Activated CD4-positive, alpha-beta T cell treated with anti-CD3 and anti-CD28 coated beads, Interleukin-10, Interleukin-2, amounts not matched to agents 100 ng/mL and 50 ng/mL, durations not matched to agents 16 hours and 8 hours (primary cell): ENCODE data around the gene TEKT5.
"Not testable (repeated sequence)": the region's sequence is repeated elsewhere in the genome, so short reads cannot be mapped to it uniquely, and the experiment has no call there.

Experiments used
- DNase-seq: peaks from one replicate; pipeline ENCODE4 v3.0.0-alpha.2; 2020

TEKT5 gene

DNA sequence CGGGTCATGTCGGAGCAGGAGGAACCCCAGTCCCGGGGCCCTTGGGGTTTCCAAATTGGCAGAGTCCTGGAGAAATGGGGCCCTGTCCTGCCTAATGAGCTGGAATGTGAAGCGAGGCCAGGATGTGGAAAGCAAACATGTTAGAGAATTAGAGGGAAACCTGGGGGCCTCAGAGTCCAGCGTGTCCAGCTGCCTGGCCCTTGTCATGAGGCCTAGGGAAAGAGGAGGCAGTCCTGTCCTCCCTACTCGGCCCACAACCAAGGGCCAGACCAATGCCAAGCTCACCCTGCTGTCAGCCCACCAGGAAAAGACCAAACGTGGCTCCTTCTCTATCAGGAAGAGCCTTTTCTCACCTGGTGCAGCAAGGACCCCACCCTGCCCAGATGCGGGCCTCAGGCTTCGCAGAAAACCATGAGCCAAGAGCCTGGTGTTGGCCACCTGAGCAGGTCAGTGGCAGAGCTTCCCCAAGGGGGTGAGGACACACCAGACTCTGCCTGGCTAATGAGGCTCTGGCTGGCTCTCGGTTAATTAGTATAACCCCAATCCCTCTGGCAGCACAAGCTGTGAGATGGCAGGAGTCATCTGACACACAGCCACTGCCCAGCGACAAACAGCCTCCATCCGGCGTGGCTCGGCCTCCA, 10.1 kb downstream of the TEKT5 start:
- DNase-seq: no peak

DNA sequence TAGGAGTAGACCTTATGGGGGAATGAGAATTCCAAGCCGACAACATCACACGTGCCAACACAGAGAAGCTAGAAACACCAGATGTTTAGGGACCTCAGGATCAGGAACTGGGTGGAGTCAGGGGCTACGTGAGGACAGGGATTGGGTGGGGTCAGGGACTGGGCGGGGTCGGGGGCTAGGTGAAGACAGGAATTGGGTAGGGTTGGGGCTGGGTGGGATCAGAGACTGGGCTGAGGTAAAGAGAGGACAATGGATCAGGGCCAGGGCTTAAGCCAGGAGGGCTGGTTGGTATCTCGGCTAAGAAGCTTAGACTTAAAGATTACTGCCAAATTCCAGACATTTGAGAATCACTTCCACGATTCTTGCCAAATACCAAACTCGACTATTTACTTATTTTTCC, 11.6 kb downstream of the TEKT5 start:
- no peak for DNase-seq

DNA sequence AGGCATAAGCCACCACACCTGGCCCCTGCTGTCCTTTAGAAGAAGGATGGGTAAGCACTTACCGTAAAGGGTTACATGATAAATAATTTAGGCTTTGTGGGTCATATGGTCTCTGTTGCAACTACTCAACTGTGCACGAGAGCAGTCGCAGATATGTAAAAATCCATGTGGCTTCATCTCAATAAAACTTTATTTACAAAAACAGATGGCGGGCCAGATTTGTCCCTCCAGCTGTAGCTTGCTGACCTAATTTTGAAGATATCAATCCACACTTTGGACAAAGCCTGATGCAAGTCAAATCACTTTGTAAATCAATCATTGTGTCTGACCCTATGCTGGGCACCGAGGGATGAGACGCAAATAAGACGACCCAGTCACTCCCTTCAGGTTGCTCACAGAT, 12.1 kb downstream of the TEKT5 start:
- no peak for DNase-seq

DNA sequence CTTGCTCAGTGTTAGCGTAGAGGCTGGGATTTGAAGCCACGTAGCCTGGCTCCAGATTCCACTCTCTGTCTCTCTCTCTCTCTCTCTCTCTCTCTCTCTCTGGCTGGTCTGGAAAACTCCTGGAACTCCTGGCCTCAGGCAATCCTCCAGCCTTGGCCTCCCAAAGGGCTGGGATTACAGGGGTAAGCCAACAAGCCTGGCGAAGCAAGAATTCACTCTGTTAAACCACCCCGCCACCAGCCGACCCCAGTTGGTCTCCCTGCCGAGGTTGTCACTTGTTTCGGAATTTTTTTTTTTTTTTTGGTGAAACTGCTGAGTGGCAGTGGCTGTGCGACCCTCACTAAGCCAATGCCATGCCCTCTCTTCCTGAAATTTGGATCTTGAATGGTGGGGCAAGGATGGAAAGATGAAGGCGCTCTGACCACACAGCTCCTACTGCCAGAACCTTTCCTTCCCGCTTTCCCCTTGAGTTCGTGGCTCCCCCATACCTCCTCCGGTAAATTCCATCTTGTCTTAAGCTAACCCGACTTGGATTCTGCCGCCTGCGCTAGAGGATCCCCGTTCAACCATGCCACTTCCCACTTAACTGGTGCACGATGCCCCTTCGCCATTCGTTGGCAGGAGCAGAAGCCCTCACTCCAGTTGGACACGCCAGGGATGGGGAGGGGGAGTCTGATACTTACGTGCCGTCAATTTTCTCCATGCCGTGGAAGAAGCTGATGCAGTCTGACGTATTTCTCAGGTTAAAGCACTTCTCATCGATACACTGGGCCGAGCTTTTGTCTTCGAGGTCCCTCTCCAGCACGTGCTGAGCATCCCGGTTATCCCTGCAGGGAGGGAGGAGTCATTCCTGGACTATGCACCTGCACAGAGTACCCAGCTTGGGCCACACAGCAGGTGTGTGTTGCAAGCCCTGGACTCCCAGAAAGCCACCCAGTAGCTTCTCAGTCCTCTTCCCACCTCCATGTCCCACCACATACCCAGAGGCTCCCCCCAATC, 13.1 kb downstream of the TEKT5 start:
- no peak for DNase-seq

DNA sequence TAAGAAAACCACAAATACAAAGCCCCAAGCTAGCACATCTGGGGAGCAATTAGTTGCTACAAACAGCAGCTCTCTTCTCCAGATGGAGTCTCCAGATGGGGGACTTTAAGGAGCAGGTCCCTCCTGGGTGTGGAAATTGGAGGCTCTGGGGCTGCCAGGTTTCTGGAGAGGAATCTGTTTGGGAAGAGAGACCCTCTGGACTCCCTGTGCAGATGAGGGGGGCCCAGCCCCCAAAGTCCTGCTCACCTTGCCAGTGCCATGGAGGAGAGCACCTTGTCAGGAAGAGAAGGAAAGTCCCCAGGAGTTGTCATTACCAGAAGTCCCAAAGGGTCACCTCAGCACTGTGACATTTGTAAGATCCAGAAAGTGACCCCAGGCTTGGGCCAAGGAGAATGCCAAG, 14.8 kb downstream of the TEKT5 start:
- DNase-seq: no peak

DNA sequence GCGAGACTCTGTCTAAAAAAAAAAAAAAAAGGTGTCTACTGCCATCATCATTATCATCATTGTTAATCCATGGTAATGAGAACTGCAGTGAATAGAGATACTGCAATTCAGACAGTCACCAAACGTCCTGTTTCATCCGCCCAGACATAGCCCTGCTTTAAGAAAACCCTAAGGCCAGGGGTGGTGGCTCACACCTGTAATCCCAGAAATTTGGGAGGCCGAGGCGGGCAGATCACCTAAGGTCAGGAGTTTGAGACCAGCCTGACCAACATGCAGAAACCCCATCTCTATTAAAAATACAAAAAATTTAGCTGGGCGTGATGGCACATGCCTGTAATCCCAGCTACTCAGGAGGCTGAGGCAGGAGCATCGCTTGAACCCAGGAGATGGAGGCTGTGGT, 15.3 kb downstream of the TEKT5 start:
- not testable (repeated sequence) for DNase-seq

DNA sequence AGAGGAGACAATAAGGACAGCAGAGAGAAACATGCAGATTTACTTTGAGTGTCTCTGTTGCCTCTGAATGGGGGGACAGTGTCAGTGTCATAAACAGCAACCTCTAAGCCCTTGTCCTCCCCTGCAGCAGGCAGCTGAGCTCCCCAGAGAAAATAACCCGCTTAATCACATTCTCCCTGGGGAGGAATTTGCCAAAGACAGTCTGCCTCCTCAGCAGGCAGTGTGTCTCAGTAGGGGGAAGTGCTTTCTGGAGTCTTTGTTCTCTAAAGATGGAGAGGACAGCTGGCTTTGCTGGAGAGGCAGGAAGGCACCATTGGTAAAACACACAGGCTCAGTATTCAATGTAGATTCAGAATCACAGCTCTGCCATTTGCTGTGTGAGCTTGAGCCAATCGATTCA, 16.1 kb downstream of the TEKT5 start:
- no peak for DNase-seq

DNA sequence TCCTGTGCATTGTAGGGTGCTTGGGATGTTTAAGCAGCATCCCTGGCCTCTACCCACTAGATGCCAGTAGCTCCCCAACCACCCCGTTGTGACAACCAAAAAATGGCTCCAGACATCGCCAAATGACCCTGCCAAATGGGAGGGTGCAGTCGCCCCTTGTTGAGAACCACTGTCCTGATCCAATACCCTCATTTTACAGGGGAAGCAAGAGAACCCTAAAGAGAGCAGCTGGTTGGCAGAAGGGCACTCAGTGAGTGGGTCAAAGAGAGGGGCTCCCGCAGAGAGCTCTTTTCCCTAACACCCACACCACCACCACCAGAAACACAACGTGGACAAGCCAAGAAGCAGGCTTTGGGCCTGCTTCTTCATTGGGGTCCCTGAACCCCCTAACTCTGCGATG, 18.4 kb downstream of the TEKT5 start:
- DNase-seq: no peak

DNA sequence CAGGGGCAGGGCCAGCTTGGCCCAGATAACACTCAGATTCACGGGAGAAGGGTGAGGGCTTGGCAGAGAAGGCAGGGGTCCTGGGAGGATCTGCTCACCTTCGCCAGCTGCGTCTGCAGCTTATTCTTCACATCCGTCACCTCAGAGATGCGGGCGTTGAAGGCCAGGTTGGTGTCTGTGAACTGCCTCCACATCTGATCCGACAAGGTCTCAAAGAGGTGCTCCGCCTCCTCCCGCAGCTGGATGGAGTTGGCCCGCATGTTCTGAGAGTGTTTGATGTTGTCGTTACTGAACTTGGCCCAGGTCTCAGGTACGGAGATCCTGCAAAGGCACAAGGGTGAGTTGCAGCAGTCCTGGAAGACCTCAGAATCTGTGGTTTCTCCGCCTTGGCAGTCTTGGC, 18.9 kb downstream of the TEKT5 start:
- DNase-seq: no peak

DNA sequence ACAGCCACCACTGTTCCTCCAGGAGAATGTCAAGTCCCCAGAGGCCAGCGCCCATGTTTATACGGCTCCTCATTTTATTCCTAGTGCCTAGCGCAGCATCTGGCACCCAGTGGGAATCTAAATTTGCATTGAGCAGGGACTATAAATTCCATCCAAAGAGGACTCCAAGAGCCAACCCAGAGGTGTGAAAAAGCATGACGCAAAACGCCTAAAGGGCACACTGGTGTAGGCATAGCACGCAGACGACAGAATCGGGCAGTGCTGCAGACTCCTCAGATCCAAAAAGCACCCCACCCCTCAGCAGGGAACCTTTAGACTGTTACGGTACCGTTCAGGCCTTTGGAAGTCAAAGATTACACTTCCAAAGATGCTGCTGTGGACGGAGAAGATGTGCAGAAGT, 19.5 kb downstream of the TEKT5 start:
- no peak for DNase-seq

DNA sequence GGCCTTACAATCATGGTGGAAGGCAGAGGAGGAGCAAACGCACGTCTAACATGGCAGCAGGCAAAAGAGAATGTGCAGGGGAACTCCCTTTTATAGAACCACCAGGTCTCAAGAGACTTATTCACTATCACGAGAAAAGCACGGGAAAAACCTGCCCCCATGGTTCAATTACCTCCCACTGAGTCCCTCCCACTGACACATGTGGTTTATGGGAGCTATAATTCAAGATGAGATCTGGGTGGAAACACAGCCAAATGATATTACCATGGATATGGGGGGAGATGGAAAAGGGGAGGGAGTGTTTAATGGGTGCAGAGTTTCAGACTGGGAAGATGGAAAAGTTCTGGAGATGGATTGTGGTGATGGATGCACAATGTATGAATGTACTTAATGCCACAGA, 23.0 kb downstream of the TEKT5 start:
- DNase-seq: no peak

DNA sequence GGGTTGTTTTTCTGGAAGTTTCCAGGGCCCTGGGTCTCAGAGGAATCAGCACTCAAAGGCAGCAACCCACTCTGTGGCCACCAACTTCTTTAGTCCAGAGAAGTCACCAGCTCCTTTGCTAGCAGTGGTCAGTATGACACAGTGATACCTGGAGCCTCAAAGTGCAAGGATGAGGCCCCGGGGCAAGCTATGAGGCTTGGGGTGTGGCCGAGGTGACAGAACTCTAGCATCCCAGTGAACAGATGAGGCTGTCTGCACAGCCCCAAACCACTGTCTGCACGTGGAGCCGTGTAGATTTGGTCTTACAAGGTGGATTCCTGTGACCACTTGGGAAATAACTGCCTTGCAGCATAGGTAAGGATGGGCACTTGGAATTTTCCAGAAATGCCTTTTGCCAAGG, 24.9 kb downstream of the TEKT5 start:
- no peak for DNase-seq

DNA sequence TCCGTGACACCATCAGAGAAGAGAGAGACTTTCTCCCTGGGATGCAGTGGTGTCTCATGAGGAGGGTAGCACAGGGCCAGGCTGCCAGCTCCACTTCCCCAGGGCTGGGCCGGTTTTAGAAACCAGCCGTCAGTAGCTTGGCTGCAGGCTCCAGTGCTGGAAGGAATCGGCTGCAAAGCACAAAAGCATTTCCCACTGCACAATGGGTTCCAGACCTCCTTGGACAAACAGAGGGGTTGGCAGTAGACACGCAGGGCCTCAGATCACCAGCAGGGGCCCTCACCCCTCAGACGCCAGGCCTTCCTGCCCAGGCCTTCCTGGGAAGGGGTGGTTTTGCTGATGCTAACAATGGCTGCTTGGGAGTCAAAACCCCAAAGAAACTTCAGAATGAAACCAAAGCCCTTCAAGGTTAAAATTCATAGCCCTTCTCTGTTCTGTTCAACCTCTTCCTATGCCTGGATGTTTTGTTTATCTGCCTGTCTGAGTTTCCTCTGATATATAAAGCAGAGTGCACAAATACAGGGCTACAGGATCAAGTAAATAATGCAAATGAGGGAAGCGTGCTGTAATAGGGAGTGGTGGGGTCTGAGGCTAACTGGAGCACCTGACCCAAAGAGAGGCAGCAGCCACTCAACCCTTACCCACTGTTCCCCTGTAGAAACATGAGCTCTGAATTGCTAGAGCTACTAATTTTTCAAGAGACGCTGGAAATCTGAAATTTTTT, 26.2 kb downstream of the TEKT5 start:
- peak; percentile 22 for DNase-seq

DNA sequence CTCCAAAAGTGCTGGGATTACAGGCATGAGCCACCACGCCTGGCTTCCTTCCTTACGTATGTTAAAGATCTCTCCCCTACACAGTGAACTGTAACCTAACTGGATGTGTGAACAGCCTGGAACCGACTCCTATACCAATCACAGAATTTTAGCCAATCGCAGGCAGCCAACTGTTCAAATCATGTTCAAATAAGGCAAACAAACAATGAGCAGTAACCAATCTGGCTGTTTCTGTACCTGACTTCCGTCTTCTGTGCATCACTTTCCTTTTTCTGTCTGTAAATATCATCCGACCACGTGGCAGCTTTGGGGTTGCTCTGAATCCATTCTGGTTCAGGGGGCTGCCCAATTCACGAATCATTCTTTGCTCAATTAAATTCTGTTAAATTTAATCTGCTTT, 27.5 kb downstream of the TEKT5 start:
- DNase-seq: no peak

DNA sequence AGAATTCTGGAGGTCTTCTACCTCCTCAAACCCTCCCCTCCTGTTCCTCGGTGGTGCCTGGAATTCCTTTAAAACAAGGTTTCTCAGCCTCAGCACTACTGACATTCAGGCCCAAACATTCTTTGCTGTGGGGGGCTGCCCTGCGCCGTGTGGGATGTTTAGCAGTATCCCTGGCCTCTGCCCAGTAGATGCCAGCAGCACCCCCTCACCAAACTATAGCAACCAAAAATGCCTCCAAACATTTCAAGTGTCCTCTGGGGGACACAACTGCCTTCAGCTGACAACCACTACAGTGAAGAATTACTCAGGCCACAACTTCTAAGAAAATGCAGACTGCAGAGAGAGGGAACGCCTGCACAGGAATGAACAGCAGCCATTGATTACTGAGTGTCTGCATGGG, 28.4 kb downstream of the TEKT5 start:
- DNase-seq: no peak

DNA sequence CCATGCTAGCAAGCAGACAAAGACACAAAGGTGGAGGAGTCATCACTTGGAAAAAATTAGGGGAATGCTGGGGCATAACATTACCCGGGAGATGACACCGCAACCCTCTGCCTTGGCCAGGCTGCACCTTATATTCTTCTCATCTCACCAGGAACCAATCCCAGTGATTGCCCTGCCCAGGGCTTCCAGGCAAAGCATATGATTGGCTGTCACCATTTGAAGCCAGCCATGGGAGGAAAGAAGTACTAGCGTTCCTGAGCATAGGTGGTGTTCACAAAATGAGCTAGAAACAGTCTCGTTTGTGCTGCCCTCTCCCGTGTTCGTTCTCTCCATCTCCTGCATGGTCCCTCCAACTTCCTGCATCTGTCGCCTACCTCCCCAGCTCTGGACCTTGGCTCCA, 29.6 kb downstream of the TEKT5 start:
- no peak for DNase-seq

DNA sequence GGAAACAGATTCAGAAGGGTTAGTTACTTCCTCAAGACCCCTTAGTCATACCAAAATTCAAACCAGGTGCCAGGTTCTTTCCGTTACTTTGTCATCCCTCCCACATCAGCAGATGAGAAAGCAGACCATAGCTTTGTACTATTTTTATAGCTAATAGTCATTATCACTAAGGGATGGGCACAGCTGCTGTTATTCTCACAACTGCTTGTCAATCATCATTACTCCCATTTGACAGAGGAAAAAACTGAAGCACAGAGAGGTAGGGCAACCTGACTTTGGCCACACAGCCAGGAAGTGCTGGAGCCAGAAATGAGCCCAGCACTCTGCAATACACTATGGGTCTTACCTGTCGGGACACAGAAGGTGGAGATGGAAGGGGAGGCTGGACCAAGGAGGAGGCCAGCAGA, 30.0 kb downstream of the TEKT5 start:
- DNase-seq: no peak

DNA sequence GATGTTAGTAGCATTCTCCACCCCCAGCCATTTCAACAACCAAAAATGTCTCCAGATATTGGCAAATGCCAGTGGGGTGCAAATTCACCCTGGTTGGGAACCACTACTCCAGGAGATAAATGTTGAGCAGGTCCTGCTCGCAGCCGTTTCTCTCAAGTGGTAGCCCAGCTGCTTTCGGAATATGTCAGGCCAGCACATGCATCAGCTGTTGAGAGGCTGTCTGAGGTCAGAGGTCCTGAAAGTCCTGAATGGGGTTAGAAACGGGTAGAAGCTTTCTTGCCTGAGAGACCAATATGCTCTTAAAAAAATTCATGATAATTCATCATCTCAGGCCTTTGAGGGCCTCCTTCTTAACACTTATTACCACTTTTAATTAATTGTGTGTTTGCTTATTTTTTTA, 31.0 kb downstream of the TEKT5 start:
- DNase-seq: no peak

DNA sequence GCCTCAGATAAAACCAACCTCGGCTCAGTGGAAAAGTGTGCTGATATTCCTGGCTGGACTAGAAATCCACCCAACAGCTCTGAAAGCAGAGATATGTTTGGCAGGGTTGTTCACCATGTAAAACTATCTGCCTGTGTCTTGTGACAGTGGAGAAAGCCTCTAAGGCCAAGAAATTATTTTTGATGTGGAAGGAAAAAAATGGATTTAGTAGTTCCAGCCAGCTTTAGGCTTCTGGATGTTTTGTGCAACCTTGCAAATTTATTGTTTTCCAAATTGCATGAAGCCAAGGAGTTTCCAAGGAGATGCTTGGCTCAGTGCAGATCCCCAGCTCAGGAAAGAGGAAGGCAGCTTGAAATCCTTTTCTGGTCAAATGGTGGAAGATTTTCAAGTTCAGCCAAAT, 31.6 kb downstream of the TEKT5 start:
- no peak for DNase-seq

DNA sequence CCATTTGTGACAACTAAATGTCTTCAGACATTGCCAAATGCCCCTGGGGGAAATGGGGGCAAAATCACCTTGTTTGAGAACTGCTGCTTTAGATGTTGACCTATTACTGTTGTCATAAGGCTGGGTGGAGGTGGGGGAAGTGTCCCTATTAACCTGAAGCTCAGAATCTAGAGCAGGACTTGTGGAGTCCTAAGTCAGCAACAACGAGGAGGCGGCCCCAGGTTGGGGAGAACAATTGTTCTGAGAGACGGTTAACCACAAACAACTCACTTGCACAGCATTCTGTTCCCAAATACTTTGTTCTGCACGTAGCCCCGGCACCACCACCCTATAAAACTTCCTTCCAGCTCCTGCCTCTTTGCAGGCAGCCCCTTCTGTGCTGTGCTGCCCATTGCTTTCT, 32.5 kb downstream of the TEKT5 start:
- no peak for DNase-seq

DNA sequence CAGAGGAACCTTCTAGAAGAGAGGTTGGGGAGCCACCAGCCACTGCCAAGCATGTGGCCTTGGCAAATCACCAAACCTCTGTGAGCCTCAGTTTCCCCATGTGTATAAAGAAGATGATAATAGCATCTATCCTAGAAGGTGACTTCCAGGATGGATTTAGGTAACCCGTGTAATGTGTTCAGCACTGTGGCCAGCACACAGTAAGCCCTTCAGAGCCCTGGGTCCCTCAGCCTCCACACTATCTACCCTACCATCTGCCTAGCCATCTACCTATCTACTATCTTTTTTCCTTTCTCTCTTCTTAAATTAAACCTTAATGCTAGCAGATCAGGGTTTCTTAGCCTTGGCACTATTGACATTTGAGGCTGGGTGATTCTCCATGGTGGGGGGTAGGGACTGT, 33.0 kb downstream of the TEKT5 start:
- no peak for DNase-seq

DNA sequence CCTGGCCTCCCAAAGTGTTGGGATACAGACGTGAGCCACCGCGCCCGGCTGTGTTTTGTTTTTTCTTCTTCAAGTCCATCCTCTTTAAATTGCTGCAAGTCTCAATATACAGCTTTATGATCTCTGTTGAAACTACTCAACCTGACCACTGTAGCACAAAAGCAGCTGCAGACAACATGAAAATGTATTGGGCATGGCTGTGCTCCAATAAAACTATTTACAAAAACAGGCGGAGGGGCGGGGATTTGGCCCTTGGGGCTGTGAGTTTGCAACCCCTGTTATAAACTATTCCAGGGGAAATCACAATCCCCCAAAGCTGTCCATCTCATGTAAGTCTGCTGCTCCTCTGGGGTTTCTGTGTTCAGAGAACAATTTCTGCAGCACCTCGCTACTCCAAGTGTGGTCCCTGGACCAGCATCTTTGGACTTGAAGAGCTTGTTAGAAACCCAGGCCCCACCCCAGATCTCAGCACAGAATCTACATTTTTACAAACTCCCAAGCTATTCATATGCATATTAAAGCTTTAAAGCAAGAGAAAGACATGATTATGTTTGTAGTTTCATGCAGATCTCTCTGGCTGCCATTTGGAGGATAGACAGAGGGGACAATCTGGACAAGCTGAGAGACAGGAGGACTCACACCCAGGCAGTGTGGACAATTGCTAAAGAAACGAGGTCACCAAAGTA, 33.6 kb downstream of the TEKT5 start:
- DNase-seq: no peak

DNA sequence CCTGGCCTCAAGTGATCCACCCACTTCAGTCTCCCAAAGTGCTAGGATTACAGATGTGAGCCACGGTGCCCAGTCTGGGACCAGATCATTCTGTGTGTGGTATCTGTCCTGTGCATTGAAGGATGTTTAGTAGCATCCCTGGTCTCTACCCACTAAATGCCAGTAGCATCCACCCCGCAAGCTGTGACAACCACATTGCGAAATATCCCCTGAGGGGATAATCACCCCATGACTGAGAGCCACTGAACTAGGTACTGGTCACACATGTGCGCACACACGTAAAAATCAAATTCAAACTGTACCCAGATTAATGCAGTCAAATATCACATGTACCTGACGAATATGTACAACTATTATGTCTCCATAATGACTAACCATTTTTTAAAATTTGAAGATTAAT, 35.8 kb downstream of the TEKT5 start:
- no peak for DNase-seq
